RWPE1 (cell line): Measurements from ENCODE around the gene ANK2.

Experiments
- CTCF ChIA-PET: fragments of 350-600 bp; sonication (Branson Sonifier 250); formaldehyde crosslinking; extraction: SDS; loops from one replicate; lab custom pipeline; 2021; lab: Yijun Ruan, JAX
- POLR2A ChIA-PET: fragments of 400-600 bp; formaldehyde crosslinking; extraction: SDS; loops from one replicate; lab custom pipeline; 2020; ENCODE audit warnings: antibody characterized with exemption; ENCODE audit not compliant: low non-redundant PET; lab: Yijun Ruan, JAX
- DNase-seq: peaks from one replicate; pipeline ENCODE4 v3.0.0; 2012; ENCODE audit warnings: low spot score
- H3K27ac ChIP-seq: fragments of 450-650 bp; 2 replicates; pipeline ENCODE4 v1.5.1; 2017
- TF ChIP-seq, protein P1 (sequence below): fragments of 450-650 bp; conservative IDR thresholded peaks from 2 replicates; pipeline ENCODE4 v1.5.1; 2017; ENCODE audit warnings: low read depth, mild to moderate bottlenecking

The ANK2 gene

GRCh38 chr4:113332701-113333100 lies 283.2 kb downstream of the ANK2 start:
- no peak for DNase-seq
- H3K27ac ChIP-seq: no peak overlapping the region
- ChIA-PET CTCF (interaction anchor here (0.7 kb wide), 1 partner anchor 672 kb away, joined by 3 read pairs; no protein-coding TSS in a partner anchor), POLR2A (no interaction called here)
- TF ChIP-seq, protein P1, sequence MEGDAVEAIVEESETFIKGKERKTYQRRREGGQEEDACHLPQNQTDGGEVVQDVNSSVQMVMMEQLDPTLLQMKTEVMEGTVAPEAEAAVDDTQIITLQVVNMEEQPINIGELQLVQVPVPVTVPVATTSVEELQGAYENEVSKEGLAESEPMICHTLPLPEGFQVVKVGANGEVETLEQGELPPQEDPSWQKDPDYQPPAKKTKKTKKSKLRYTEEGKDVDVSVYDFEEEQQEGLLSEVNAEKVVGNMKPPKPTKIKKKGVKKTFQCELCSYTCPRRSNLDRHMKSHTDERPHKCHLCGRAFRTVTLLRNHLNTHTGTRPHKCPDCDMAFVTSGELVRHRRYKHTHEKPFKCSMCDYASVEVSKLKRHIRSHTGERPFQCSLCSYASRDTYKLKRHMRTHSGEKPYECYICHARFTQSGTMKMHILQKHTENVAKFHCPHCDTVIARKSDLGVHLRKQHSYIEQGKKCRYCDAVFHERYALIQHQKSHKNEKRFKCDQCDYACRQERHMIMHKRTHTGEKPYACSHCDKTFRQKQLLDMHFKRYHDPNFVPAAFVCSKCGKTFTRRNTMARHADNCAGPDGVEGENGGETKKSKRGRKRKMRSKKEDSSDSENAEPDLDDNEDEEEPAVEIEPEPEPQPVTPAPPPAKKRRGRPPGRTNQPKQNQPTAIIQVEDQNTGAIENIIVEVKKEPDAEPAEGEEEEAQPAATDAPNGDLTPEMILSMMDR: no peak

GRCh38 chr4:113335746-113336145 lies 286.3 kb downstream of the ANK2 start:
- no peak for DNase-seq
- TF ChIP-seq, protein P1: no peak
- CTCF ChIA-PET: interaction anchor here (0.7 kb wide), 1 partner anchor 60 kb away, joined by 3 read pairs; no protein-coding TSS in a partner anchor
- POLR2A ChIA-PET: no interaction called here
- no peak overlapping the region for H3K27ac ChIP-seq

DNA sequence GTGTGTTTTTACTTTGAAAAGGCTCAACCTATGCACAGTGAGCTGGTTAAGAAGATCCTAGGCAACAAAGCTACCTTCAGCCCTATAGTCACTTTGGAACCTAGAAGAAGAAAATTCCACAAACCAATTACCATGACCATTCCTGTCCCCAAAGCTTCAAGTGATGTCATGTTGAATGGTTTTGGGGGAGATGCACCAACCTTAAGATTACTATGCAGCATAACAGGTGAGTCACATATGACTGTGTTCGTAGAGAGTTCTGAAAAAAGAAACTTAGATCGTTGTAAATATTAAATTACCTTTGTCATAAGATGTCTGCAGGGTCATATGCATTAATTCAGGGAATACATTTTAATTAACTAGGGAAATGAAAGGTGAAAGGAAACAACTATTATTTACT lies 287.1 kb downstream of the ANK2 start:
- DNase-seq: peak; percentile 7
- TF ChIP-seq, protein P1: no peak
- POLR2A ChIA-PET: no interaction called here
- CTCF ChIA-PET: no interaction called here
- no peak overlapping the region for H3K27ac ChIP-seq

GRCh38 chr4:113339430-113339813 lies 290.0 kb downstream of the ANK2 start:
- CTCF ChIA-PET: no interaction called here
- H3K27ac ChIP-seq: no peak overlapping the region
- no peak for DNase-seq
- TF ChIP-seq, protein P1: no peak
- POLR2A ChIA-PET: no interaction called here

- TF ChIP-seq, protein P1: no peak
- POLR2A ChIA-PET: no interaction called here
- H3K27ac ChIP-seq: no peak overlapping the region
- DNase-seq: no peak
- CTCF ChIA-PET: interaction anchor here (0.7 kb wide), 1 partner anchor 405 kb away, joined by 3 read pairs; no protein-coding TSS in a partner anchor
These were observed 294.6 kb downstream of the ANK2 start for GRCh38 chr4:113344100-113344499.

DNA sequence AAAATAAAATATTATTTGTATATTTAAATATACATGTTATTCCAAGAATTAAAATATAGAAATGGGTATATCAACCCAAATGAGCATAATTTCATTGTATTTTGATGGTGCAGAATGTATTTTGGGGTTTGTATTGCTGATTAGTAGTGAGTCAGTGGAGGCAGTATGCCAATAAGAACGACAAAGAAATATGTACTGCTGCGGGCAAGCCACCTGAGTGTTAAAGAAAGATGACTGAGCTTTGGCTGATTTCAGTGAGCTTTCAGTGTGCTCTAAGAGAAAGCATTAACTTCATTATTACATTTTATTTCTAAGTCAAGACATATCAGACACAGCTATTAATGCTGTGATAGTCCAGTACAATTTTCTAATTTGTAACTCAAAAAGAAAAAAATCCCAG lies 297.8 kb downstream of the ANK2 start:
- H3K27ac ChIP-seq: no peak overlapping the region
- ChIA-PET CTCF (interaction anchor here (0.6 kb wide), 1 partner anchor 9 kb away, joined by 5 read pairs; no protein-coding TSS in a partner anchor), POLR2A (no interaction called here)
- TF ChIP-seq, protein P1: no peak
- DNase-seq: no peak

GRCh38 chr4:113349430-113349829 lies 300.0 kb downstream of the ANK2 start:
- TF ChIP-seq, protein P1: no peak
- ChIA-PET CTCF (no interaction called here), POLR2A (no interaction called here)
- no peak overlapping the region for H3K27ac ChIP-seq
- no peak for DNase-seq
